WTC11 (cell line): ENCODE data around the gene BIRC2.

ENCODE experiments used
- ATF3 ChIP-seq: sonication (generic); formaldehyde crosslinking; conservative IDR thresholded peaks from 2 replicates; pipeline ENCODE4 v1.8.1; 2022; ENCODE audit warnings: mild to moderate bottlenecking, missing genetic modification reagents
- CTCF ChIP-seq: fragments of 200-600 bp; IDR thresholded peaks from 2 replicates; pipeline ENCODE4 v1.8.0; 2022; ENCODE audit warnings: antibody characterized with exemption
- FOXJ3 ChIP-seq: sonication (generic); formaldehyde crosslinking; IDR thresholded peaks from 2 replicates; pipeline ENCODE4 v1.9.0; 2021; ENCODE audit warnings: missing genetic modification reagents, mild to moderate bottlenecking, borderline replicate concordance
- NFE2L1 ChIP-seq: sonication (generic); formaldehyde crosslinking; IDR thresholded peaks from 2 replicates; pipeline ENCODE4 v1.8.1; 2023; ENCODE audit warnings: missing genetic modification reagents
- SP1 ChIP-seq: sonication (generic); formaldehyde crosslinking; conservative IDR thresholded peaks from 2 replicates; pipeline ENCODE4 v1.8.1; 2022; ENCODE audit warnings: missing genetic modification reagents
- USF2 ChIP-seq: sonication (generic); formaldehyde crosslinking; IDR thresholded peaks from 2 replicates; pipeline ENCODE4 v1.8.1; 2023; ENCODE audit warnings: mild to moderate bottlenecking, missing genetic modification reagents, moderate library complexity
- ZBTB21 ChIP-seq: sonication (generic); formaldehyde crosslinking; IDR thresholded peaks from 2 replicates; pipeline ENCODE4 v1.8.1; 2023; ENCODE audit warnings: mild to moderate bottlenecking, missing genetic modification reagents, borderline replicate concordance
- ZBTB43 ChIP-seq: sonication (generic); formaldehyde crosslinking; IDR thresholded peaks from 2 replicates; pipeline ENCODE4 v1.8.1; 2023; ENCODE audit warnings: mild to moderate bottlenecking, missing genetic modification reagents
- ZNF121 ChIP-seq: sonication (generic); formaldehyde crosslinking; IDR thresholded peaks from 2 replicates; pipeline ENCODE4 v1.8.0; 2023; ENCODE audit warnings: missing genetic modification reagents
- ZNF317 ChIP-seq: sonication (generic); formaldehyde crosslinking; IDR thresholded peaks from 2 replicates; pipeline ENCODE4 v1.8.1; 2023; ENCODE audit warnings: low read depth, mild to moderate bottlenecking, moderate library complexity, missing genetic modification reagents, borderline replicate concordance

- TF ChIP-seq CTCF (no peak), NFE2L1 (CRISPR knock-in tag) (no peak), ZBTB21 (CRISPR knock-in tag) (no peak), ATF3 (no peak), ZNF317 (CRISPR knock-in tag) (no peak), ZBTB43 (CRISPR knock-in tag) (no peak), SP1 (CRISPR knock-in tag) (no peak), FOXJ3 (CRISPR knock-in tag) (no peak), USF2 (CRISPR knock-in tag) (no peak), ZNF121 (no peak)
Observed at GRCh38 chr11:102401905-102402304, 54.9 kb downstream of the BIRC2 start.
